ENCODE measurements around the gene HNF4A.
"Not testable (repeated sequence)": the region's sequence is repeated elsewhere in the genome, so short reads cannot be mapped to it uniquely, and the experiment has no call there.

Gene HNF4A

DNA sequence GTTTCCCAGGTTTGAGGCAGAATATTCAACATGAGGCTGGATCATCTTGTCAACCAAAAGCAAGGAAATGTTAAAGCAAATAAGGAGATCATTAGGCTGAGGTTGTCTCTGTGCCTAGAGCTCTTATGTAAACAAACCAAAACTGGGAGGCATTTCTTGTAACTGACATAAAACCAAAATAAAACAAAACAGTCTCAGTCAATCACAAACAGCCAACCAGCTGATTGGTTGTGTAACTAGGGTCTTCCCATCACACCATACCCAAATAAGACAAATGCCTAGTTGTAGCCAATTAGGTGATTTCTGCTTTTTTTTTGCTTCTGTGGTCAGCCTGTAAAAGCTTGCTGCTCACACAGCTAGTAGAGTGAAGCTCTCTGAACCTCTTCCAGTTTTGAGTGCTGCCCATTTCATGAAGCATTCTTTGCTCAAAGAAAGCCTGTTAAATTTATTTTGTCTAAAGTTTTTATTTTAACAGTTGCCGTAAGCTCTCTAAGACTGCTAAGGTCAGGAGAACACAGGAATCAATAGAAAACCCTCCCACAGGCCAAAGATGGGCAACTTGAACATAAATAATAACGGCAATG is 35.6 kb upstream of the HNF4A start:
- TF ChIP-seq, protein P1, sequence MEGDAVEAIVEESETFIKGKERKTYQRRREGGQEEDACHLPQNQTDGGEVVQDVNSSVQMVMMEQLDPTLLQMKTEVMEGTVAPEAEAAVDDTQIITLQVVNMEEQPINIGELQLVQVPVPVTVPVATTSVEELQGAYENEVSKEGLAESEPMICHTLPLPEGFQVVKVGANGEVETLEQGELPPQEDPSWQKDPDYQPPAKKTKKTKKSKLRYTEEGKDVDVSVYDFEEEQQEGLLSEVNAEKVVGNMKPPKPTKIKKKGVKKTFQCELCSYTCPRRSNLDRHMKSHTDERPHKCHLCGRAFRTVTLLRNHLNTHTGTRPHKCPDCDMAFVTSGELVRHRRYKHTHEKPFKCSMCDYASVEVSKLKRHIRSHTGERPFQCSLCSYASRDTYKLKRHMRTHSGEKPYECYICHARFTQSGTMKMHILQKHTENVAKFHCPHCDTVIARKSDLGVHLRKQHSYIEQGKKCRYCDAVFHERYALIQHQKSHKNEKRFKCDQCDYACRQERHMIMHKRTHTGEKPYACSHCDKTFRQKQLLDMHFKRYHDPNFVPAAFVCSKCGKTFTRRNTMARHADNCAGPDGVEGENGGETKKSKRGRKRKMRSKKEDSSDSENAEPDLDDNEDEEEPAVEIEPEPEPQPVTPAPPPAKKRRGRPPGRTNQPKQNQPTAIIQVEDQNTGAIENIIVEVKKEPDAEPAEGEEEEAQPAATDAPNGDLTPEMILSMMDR (IDR thresholded peaks at IDR 0.05; ENCODE audit: low read depth, low read length): no peak
- H3K4me3 ChIP-seq (ENCODE audit: low read depth, low read length): no peak overlapping the region
- H3K9me3 ChIP-seq: no peaks in the 10 kb centered on the region
- DNase-seq: no peak
- H3K27me3 ChIP-seq: peaks cover 5% of the 10 kb centered on the region
- no peaks in the 10 kb centered on the region for H3K4me1 ChIP-seq
- no peaks in the 10 kb centered on the region for H3K36me3 ChIP-seq

DNA sequence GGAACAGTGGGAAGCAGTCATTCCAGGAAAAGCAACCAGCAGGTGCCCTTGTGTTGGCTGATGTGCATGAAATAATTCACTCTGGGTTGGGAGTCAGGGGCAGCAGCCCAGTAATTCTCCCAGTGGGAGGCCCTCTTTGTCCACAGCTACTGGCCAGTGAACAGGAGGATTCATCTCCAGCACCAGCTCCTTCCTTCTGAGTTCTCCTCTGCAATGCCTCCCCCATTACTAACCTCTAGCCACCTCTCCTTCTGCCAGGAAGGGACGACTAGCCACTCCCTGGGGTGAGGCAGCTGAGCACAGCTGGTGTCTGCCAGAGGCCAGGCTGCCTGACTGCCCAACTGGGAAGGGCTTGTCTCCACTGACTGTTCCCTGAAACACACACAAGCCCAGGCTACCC is 31.2 kb upstream of the HNF4A start:
- Histone ChIP-seq H3K9me3 (no peaks in the 10 kb centered on the region), H3K27me3 (no peaks in the 10 kb centered on the region), H3K4me1 (no peaks in the 10 kb centered on the region), H3K4me3 (ENCODE audit: low read depth, low read length) (no peak overlapping the region), H3K36me3 (no peaks in the 10 kb centered on the region)
- TF ChIP-seq, protein P1 (IDR thresholded peaks at IDR 0.05; ENCODE audit: low read depth, low read length): no peak
- DNase-seq: no peak

DNA sequence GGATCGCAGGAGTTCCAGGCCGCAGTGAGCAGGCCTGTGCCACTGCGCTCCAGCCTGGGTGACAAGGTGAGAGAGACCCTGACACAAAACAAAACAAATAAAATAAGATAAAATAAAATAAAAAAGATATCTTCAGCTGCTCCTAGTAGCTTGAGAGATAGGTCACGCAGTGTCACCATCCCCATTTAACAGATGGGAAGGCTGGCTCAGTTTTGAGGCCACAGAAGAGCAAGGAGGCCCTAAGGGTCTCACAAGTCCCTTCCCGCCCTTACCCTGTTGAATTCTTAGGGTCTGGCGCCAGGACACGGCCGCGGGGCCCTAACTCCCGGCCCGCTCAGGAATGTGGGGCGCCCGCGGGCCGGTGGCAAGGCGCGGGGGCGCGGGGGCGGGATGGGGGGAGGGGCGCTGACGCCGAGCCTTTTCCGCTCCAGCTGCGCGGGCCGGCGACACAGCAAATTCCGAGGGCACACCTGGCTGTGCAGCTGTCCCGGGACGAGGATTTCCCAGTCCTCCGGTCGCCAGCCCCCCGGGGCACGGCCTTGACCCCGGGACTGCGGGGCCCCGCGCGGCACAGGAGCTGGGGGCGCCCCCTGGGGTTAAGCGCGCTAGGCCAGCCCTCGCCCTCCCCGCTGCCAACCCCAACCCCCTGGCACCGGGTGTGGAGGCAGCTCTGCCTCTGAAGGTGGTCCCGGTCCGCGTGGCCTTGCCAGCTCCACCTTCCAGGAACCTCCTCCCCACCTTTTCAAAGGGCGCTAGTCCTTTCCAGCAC is 28.9 kb upstream of the HNF4A start:
- Histone ChIP-seq H3K27me3 (no peaks in the 10 kb centered on the region), H3K9me3 (no peaks in the 10 kb centered on the region), H3K4me1 (no peaks in the 10 kb centered on the region), H3K36me3 (no peaks in the 10 kb centered on the region), H3K4me3 (ENCODE audit: low read depth, low read length) (peak overlapping the region; percentile 32)
- no peak for DNase-seq
- TF ChIP-seq, protein P1 (IDR thresholded peaks at IDR 0.05; ENCODE audit: low read depth, low read length): no peak

DNA sequence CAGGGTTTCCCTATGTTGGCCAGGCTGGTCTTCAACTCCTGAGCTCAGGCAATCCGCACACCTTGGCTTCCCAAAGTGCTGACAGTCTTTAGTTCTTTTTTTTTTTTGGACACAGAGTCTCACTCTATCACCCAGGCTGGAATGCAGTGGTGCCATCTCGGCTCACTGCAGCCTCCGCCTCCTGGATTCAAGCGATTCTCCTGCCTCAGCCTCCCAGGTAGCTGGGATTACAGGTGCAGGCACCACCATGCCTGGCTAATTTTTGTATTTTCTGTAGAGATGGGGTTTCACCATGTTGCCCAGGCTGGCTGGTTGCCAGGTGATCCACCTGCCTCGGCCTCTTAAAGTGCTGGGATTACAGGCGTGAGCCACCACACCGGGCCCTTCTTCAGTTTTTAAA is 27.8 kb upstream of the HNF4A start:
- not testable (repeated sequence) for H3K4me3 ChIP-seq (ENCODE audit: low read depth, low read length); H3K4me1 ChIP-seq; H3K27me3 ChIP-seq; DNase-seq; H3K9me3 ChIP-seq; H3K36me3 ChIP-seq

DNA sequence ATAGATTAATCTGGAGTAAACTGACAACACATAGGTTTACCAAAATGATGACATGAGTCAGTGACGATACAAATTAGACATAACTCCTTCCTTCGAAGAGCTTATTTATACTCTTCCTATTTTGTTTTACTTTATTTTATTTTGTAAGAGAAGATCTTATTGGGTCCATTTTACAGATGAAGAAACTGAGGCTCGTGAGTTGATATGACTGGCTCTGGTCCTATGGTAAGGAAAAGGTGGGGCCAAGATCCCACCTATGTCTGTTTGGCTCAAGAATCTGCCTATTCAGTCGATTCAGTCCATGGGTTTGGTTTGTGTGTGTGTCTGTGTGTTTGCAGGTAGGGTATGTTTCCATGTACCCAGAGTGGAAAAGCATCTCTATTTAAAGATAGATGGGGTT is 27.1 kb upstream of the HNF4A start:
- H3K4me3 ChIP-seq (ENCODE audit: low read depth, low read length): no peak overlapping the region
- no peaks in the 10 kb centered on the region for H3K9me3 ChIP-seq
- no peak for DNase-seq
- no peaks in the 10 kb centered on the region for H3K36me3 ChIP-seq
- TF ChIP-seq, protein P1 (IDR thresholded peaks at IDR 0.05; ENCODE audit: low read depth, low read length): no peak
- no peaks in the 10 kb centered on the region for H3K4me1 ChIP-seq
- no peaks in the 10 kb centered on the region for H3K27me3 ChIP-seq

DNA sequence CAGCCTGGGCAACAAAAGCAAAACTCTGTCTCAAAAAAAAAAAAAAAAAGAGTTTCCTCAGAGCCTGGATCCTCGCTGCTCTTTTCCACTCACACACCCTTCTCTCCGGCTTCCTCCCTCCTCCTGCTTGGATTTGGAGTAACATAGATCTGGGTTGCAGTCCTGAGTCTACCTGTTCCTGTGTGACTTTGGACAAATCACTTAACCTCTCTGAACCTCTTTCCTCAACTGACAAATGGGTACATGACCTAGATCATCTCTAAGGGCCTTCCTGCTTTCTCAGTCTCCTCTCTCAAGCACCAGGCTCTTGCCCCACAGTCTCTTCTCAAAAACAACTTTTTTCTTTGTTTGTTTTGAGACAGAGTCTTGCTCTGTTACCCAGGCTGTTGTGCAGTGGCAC is 24.3 kb upstream of the HNF4A start:
- Histone ChIP-seq H3K4me1 (no peaks in the 10 kb centered on the region), H3K4me3 (ENCODE audit: low read depth, low read length) (no peak overlapping the region), H3K9me3 (no peaks in the 10 kb centered on the region), H3K27me3 (no peaks in the 10 kb centered on the region), H3K36me3 (no peaks in the 10 kb centered on the region)
- TF ChIP-seq, protein P1 (IDR thresholded peaks at IDR 0.05; ENCODE audit: low read depth, low read length): no peak
- DNase-seq: no peak
